ENCODE measurements around the gene TOR1AIP2.

The TOR1AIP2 gene

GRCh38 chr1:179826626-179827280 is 50.9 kb downstream of the TOR1AIP2 start:
- in situ Hi-C loops (cut with MboI; ENCODE audit: low sequenced_read_pairs), result no loop called here

GRCh38 chr1:179825798-179826460 is 51.7 kb downstream of the TOR1AIP2 start:
- in situ Hi-C loops (cut with MboI; ENCODE audit: low sequenced_read_pairs), result no loop called here

- in situ Hi-C loops (cut with MboI; ENCODE audit: low sequenced_read_pairs), result no loop called here
These were observed 52.4 kb downstream of the TOR1AIP2 start for GRCh38 chr1:179825206-179825605.

GRCh38 chr1:179824265-179824664 is 53.3 kb downstream of the TOR1AIP2 start:
- in situ Hi-C loops (cut with MboI; ENCODE audit: low sequenced_read_pairs), result no loop called here

GRCh38 chr1:179823693-179824092 is 53.9 kb downstream of the TOR1AIP2 start:
- in situ Hi-C loops (cut with MboI; ENCODE audit: low sequenced_read_pairs), result no loop called here

- in situ Hi-C loops (cut with MboI; ENCODE audit: low sequenced_read_pairs), result no loop called here
These were observed 55.5 kb downstream of the TOR1AIP2 start for GRCh38 chr1:179822065-179822464.

- in situ Hi-C loops (cut with MboI; ENCODE audit: low sequenced_read_pairs), result no loop called here
These were observed 56.1 kb downstream of the TOR1AIP2 start for GRCh38 chr1:179821524-179821923.

GRCh38 chr1:179820226-179820970 is 57.2 kb downstream of the TOR1AIP2 start:
- in situ Hi-C loops (cut with MboI; ENCODE audit: low sequenced_read_pairs), result no loop called here

GRCh38 chr1:179818743-179819173 is 58.8 kb downstream of the TOR1AIP2 start:
- in situ Hi-C loops (cut with MboI; ENCODE audit: low sequenced_read_pairs), result no loop called here

GRCh38 chr1:179818260-179818659 is 59.3 kb downstream of the TOR1AIP2 start:
- in situ Hi-C loops (cut with MboI; ENCODE audit: low sequenced_read_pairs), result no loop called here

- in situ Hi-C loops (cut with MboI; ENCODE audit: low sequenced_read_pairs), result no loop called here
These were observed 59.8 kb downstream of the TOR1AIP2 start for GRCh38 chr1:179817789-179818188.

- in situ Hi-C loops (cut with MboI; ENCODE audit: low sequenced_read_pairs), result no loop called here
These were observed 60.5 kb downstream of the TOR1AIP2 start for GRCh38 chr1:179817056-179817455.

GRCh38 chr1:179816196-179816960 is 61.2 kb downstream of the TOR1AIP2 start:
- in situ Hi-C loops (cut with MboI; ENCODE audit: low sequenced_read_pairs), result no loop called here

- in situ Hi-C loops (cut with MboI; ENCODE audit: low sequenced_read_pairs), result no loop called here
These were observed 62.0 kb downstream of the TOR1AIP2 start for GRCh38 chr1:179815641-179816040.

- in situ Hi-C loops (cut with MboI; ENCODE audit: low sequenced_read_pairs), result no loop called here
These were observed 63.1 kb downstream of the TOR1AIP2 start for GRCh38 chr1:179814546-179814838.

GRCh38 chr1:179813626-179814545 is 63.7 kb downstream of the TOR1AIP2 start:
- in situ Hi-C loops (cut with MboI; ENCODE audit: low sequenced_read_pairs), result no loop called here

GRCh38 chr1:179812501-179813292 is 64.9 kb downstream of the TOR1AIP2 start:
- in situ Hi-C loops (cut with MboI; ENCODE audit: low sequenced_read_pairs), result no loop called here

- in situ Hi-C loops (cut with MboI; ENCODE audit: low sequenced_read_pairs), result no loop called here
These were observed 67.3 kb downstream of the TOR1AIP2 start for GRCh38 chr1:179810367-179810715.

GRCh38 chr1:179809506-179810366 is 67.9 kb downstream of the TOR1AIP2 start:
- in situ Hi-C loops (cut with MboI; ENCODE audit: low sequenced_read_pairs), result no loop called here

Data from HL-60/S4 treated with retinoic acid at 250 ng/mL for 4 days and 3 days (cell line).